Liver (tissue), 9 donors: ENCODE measurements around the gene DPY30. TPM values are rescaled to one million over a fixed set of nuclear protein-coding genes. Genes with fewer than 3 reads are reported as not detected.

Source experiments
- DNase-seq: peaks from one replicate; pipeline ENCODE4 v3.0.0-alpha.2; 2017; ENCODE audit warnings: low spot score
- H3K27ac ChIP-seq, 2 donors: one replicate each; pipeline ENCODE4 v1.7.0; 2013; ENCODE audit warnings: inconsistent platforms in 2 of 2, low read length in 2 of 2, control low read depth in 1 of 2, low read depth in 1 of 2, mild to moderate bottlenecking in 1 of 2
- H3K27me3 ChIP-seq, 4 donors: one replicate each; pipeline versions ENCODE4 v1.6.1 to v1.7.0; 2013; ENCODE audit warnings: low read length in 3 of 4, inconsistent platforms in 1 of 4, mild to moderate bottlenecking in 1 of 4, moderate library complexity in 1 of 4; ENCODE audit not compliant: control insufficient read depth in 4 of 4, insufficient read depth in 4 of 4
- H3K36me3 ChIP-seq, 4 donors: one replicate each; pipeline versions ENCODE4 v1.6.1 to v1.7.0; 2013; ENCODE audit warnings: low read length in 3 of 4, mild to moderate bottlenecking in 3 of 4, low read depth in 1 of 4, moderate library complexity in 1 of 4; ENCODE audit not compliant: control insufficient read depth in 4 of 4, insufficient read depth in 3 of 4
- H3K4me1 ChIP-seq, 4 donors: one replicate each; pipeline versions ENCODE4 v1.6.1 to v1.7.0; 2013; ENCODE audit warnings: low read length in 3 of 4, mild to moderate bottlenecking in 3 of 4, moderate library complexity in 1 of 4; ENCODE audit not compliant: control insufficient read depth in 4 of 4, insufficient read depth in 4 of 4
- H3K4me3 ChIP-seq, 3 donors: one replicate each; pipeline versions ENCODE4 v1.6.1 to v1.7.0; 2013; ENCODE audit warnings: low read length in 3 of 3, control low read depth in 1 of 3, low read depth in 1 of 3, mild to moderate bottlenecking in 1 of 3
- H3K9ac ChIP-seq, 2 donors: one replicate each; pipeline ENCODE4 v1.7.0; 2013; ENCODE audit warnings: low read length in 2 of 2, mild to moderate bottlenecking in 2 of 2, moderate library complexity in 2 of 2, control low read depth in 1 of 2, low read depth in 1 of 2
- H3K9me3 ChIP-seq, 4 donors: one replicate each; pipeline versions ENCODE4 v1.6.1 to v1.7.0; 2013; ENCODE audit warnings: low read length in 3 of 4; ENCODE audit not compliant: control insufficient read depth in 4 of 4
- CTCF ChIP-seq: fragments of 150-350 bp; IDR thresholded peaks from 2 replicates; pipeline ENCODE4 v1.5.1; 2017; ENCODE audit warnings: improper control_type of control experiment, low read depth, low read length; ENCODE audit not compliant: missing input control
- HNF4G ChIP-seq: IDR thresholded peaks from 2 replicates; pipeline ENCODE4 v1.6.1; 2016; ENCODE audit warnings: antibody characterized with exemption
- JUND ChIP-seq, 2 donors: IDR thresholded peaks; 2 replicates each; pipeline ENCODE4 v1.6.1; 2016; ENCODE audit warnings: antibody characterized with exemption in 2 of 2
- RAD21 ChIP-seq, 2 donors: IDR thresholded peaks; 2 replicates each; pipeline ENCODE4 v1.6.1; 2016; ENCODE audit warnings: antibody characterized with exemption in 2 of 2, mild to moderate bottlenecking in 2 of 2
- RXRA ChIP-seq, 2 donors: IDR thresholded peaks; 2 replicates each; pipeline ENCODE4 v1.6.1; 2017 to 2018; ENCODE audit warnings: antibody characterized with exemption in 2 of 2, mild to moderate bottlenecking in 1 of 2
- TAF1 ChIP-seq: conservative IDR thresholded peaks from 2 replicates; pipeline ENCODE4 v1.6.1; 2016; ENCODE audit warnings: antibody characterized with exemption, mild to moderate bottlenecking
- WGBS: extraction: QIAGEN DNeasy Blood & Tissue Kit; methylation state at CpG from one replicate; pipeline ENCODE4 v1.1.7; 2013; 5-methylcytosine and 5-hydroxymethylcytosine counted together
- polyA plus RNA-seq, 2 donors: library from polyadenylated mRNA; stranded (reverse) in 1 of 2; unstranded in 1 of 2; fragments of 200-250 nt in 1 of 2; fragments of >200 nt in 1 of 2; fragmentation: Nextera tagmentation in 1 of 2; extraction: Ambion mirVana in 1 of 2; gene quantifications; one replicate each; pipeline versions ENCODE4 v1.2.1 to v1.2.3, GENCODE V29; 2013 to 2015
- total RNA-seq, 2 donors: library from RNA; depleted of rRNA; stranded (reverse); fragments of >200 nt; gene quantifications; one replicate each; pipeline ENCODE4 v1.2.3, GENCODE V29; 2014
- TF ChIP-seq, protein P1 (sequence below): IDR thresholded peaks from 2 replicates; pipeline ENCODE4 v1.6.1; 2016; ENCODE audit warnings: antibody characterized with exemption
- TF ChIP-seq, protein P2 (sequence below): IDR thresholded peaks from 2 replicates; pipeline ENCODE4 v1.6.1; 2016; ENCODE audit warnings: antibody characterized with exemption, mild to moderate bottlenecking
- TF ChIP-seq, protein P3 (sequence below): IDR thresholded peaks from 2 replicates; pipeline ENCODE4 v1.6.1; 2016; ENCODE audit warnings: antibody characterized with exemption
- donor health status: healthy.
- donor health status: healthy.
- donor health status: healthy.
- donor health status: healthy.
- donor health status: healthy.

DPY30 gene
- total and polyA plus RNA-seq, 4 donors = 24.3 to 75.4 (median 34.5) TPM

- no peak for DNase-seq
- Histone ChIP-seq H3K9ac (no peak overlapping the region), H3K27me3 (no peaks in the 10 kb centered on the region), H3K4me3 (no peak overlapping the region), H3K4me1 (peaks cover 0 to 5% (median 2%) of the 10 kb centered on the region in 4 donors), H3K27ac (peak overlapping the region in 1 of 2 donors; percentile 28), H3K9me3 (no peaks in the 10 kb centered on the region), H3K36me3 (no peaks in the 10 kb centered on the region)
- TF ChIP-seq RXRA (IDR thresholded peaks at IDR 0.05) = no peak
- WGBS = 75% methylated on average over 3 of the region's 3 CpGs
These were observed 52.7 kb downstream of the DPY30 start for GRCh38 chr2:31986906-31987305.

GRCh38 chr2:31983762-31984467, 55.7 kb downstream of the DPY30 start:
- 92% methylated on average over 5 of the region's 5 CpGs for WGBS
- H3K36me3 ChIP-seq = no peaks in the 10 kb centered on the region
- H3K4me1 ChIP-seq = peaks cover 2 to 12% (median 6%) of the 10 kb centered on the region in 4 donors
- H3K9ac ChIP-seq = no peak overlapping the region
- no peaks in the 10 kb centered on the region for H3K27me3 ChIP-seq
- H3K27ac ChIP-seq = no peak overlapping the region
- no peak for DNase-seq
- TF ChIP-seq HNF4G = no peak
- no peak for TF ChIP-seq RAD21 (IDR thresholded peaks at IDR 0.05)
- TF ChIP-seq JUND (IDR thresholded peaks at IDR 0.05) = no peak
- no peak overlapping the region for H3K4me3 ChIP-seq
- H3K9me3 ChIP-seq = no peaks in the 10 kb centered on the region

- H3K4me1 ChIP-seq = peaks cover 0 to 12% (median 5%) of the 10 kb centered on the region in 4 donors
- no peak overlapping the region for H3K27ac ChIP-seq
- H3K36me3 ChIP-seq = no peaks in the 10 kb centered on the region
- 58% methylated on average over 6 of the region's 6 CpGs for WGBS
- no peak overlapping the region for H3K9ac ChIP-seq
- no peaks in the 10 kb centered on the region for H3K9me3 ChIP-seq
- TF ChIP-seq, protein P1, sequence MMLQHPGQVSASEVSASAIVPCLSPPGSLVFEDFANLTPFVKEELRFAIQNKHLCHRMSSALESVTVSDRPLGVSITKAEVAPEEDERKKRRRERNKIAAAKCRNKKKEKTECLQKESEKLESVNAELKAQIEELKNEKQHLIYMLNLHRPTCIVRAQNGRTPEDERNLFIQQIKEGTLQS = no peak
- TF ChIP-seq HNF4G (no peak), CTCF (no peak), TAF1 (no peak), JUND (IDR thresholded peaks at IDR 0.05) (no peak)
- TF ChIP-seq, protein P2, sequence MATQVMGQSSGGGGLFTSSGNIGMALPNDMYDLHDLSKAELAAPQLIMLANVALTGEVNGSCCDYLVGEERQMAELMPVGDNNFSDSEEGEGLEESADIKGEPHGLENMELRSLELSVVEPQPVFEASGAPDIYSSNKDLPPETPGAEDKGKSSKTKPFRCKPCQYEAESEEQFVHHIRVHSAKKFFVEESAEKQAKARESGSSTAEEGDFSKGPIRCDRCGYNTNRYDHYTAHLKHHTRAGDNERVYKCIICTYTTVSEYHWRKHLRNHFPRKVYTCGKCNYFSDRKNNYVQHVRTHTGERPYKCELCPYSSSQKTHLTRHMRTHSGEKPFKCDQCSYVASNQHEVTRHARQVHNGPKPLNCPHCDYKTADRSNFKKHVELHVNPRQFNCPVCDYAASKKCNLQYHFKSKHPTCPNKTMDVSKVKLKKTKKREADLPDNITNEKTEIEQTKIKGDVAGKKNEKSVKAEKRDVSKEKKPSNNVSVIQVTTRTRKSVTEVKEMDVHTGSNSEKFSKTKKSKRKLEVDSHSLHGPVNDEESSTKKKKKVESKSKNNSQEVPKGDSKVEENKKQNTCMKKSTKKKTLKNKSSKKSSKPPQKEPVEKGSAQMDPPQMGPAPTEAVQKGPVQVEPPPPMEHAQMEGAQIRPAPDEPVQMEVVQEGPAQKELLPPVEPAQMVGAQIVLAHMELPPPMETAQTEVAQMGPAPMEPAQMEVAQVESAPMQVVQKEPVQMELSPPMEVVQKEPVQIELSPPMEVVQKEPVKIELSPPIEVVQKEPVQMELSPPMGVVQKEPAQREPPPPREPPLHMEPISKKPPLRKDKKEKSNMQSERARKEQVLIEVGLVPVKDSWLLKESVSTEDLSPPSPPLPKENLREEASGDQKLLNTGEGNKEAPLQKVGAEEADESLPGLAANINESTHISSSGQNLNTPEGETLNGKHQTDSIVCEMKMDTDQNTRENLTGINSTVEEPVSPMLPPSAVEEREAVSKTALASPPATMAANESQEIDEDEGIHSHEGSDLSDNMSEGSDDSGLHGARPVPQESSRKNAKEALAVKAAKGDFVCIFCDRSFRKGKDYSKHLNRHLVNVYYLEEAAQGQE = no peak
- TF ChIP-seq, protein P3, sequence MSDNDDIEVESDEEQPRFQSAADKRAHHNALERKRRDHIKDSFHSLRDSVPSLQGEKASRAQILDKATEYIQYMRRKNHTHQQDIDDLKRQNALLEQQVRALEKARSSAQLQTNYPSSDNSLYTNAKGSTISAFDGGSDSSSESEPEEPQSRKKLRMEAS = no peak
- H3K4me3 ChIP-seq = no peak overlapping the region
- H3K27me3 ChIP-seq = no peaks in the 10 kb centered on the region
- no peak for DNase-seq
These were observed 58.8 kb downstream of the DPY30 start for GRCh38 chr2:31980674-31981356.
